Stimulated activated CD4-positive, alpha-beta T cell treated with anti-CD3 and anti-CD28 coated beads, Interleukin-1b, Interleukin-23, amount 100 ng/mL, for 1 hour (primary cell): ENCODE results near the gene HOXB3.

ENCODE experiments used
- DNase-seq, 2 donors: peaks; one replicate each; pipeline ENCODE4 v3.0.0-alpha.2; 2020; ENCODE audit warnings: low read depth in 2 of 2

The HOXB3 gene

GRCh38 chr17:48625495-48626244 lies 35.6 kb upstream of the HOXB3 start:
- no peak for DNase-seq

- DNase-seq, result no peak
Measured at GRCh38 chr17:48624544-48625494, 34.8 kb upstream of the HOXB3 start.

- DNase-seq, result no peak
Measured at GRCh38 chr17:48624118-48624517, 34.1 kb upstream of the HOXB3 start.

GRCh38 chr17:48623583-48623982 lies 33.5 kb upstream of the HOXB3 start:
- no peak for DNase-seq

GRCh38 chr17:48622857-48623256 lies 32.8 kb upstream of the HOXB3 start:
- no peak for DNase-seq

GRCh38 chr17:48621410-48622392 lies 31.7 kb upstream of the HOXB3 start:
- DNase-seq, result no peak

GRCh38 chr17:48620461-48621139 lies 30.6 kb upstream of the HOXB3 start:
- no peak for DNase-seq

- no peak for DNase-seq
Measured at GRCh38 chr17:48619826-48620449, 29.9 kb upstream of the HOXB3 start.

- peak; percentile 38 to 69 for DNase-seq
Measured at GRCh38 chr17:48618256-48618896, 28.3 kb upstream of the HOXB3 start.

- no peak for DNase-seq
Measured at GRCh38 chr17:48617471-48618255, 27.6 kb upstream of the HOXB3 start.

GRCh38 chr17:48616717-48617470 lies 26.9 kb upstream of the HOXB3 start:
- DNase-seq, result no peak

- no peak for DNase-seq
Measured at GRCh38 chr17:48615963-48616716, 26.1 kb upstream of the HOXB3 start.

GRCh38 chr17:48615047-48615962 lies 25.3 kb upstream of the HOXB3 start, which contains the start of gene HOXB8:
TSS of gene HOXB8 (minus strand) at chr17:48615292. CDS start at chr17:48614704, 588 bp downstream.
- DNase-seq, result no peak

GRCh38 chr17:48613862-48614694 lies 24.0 kb upstream of the HOXB3 start:
- no peak for DNase-seq

GRCh38 chr17:48612854-48613691 lies 23.0 kb upstream of the HOXB3 start:
- no peak for DNase-seq
